WERI-Rb-1 (cell line): ENCODE results near the gene DAAM1.

Source experiments
- DNase-seq: peaks from one replicate; pipeline ENCODE4 v3.0.0-alpha.2; 2020
- H3K27ac ChIP-seq: fragments of 250-450 bp; sonication (Bioruptor Pico); 2 replicates; pipeline ENCODE4 v1.5.1; 2020; ENCODE audit warnings: mild to moderate bottlenecking, moderate library complexity
- H3K27me3 ChIP-seq: fragments of 250-450 bp; sonication (Bioruptor Pico); 2 replicates; pipeline ENCODE4 v1.5.1; 2021; ENCODE audit warnings: mild to moderate bottlenecking, low read depth, moderate library complexity; ENCODE audit not compliant: insufficient read depth, severe bottlenecking
- H3K36me3 ChIP-seq: fragments of 250-450 bp; sonication (Bioruptor Pico); 2 replicates; pipeline ENCODE4 v1.5.1; 2020; ENCODE audit warnings: mild to moderate bottlenecking, moderate library complexity
- H3K4me3 ChIP-seq: 2 replicates; pipeline ENCODE4 v1.5.1; 2011; ENCODE audit warnings: low read depth, mild to moderate bottlenecking, control low read depth, low read length
- H3K9me3 ChIP-seq: fragments of 250-450 bp; sonication (Bioruptor Pico); 2 replicates; pipeline ENCODE4 v1.5.1; 2021; ENCODE audit warnings: mild to moderate bottlenecking, moderate library complexity; ENCODE audit not compliant: severe bottlenecking
- CTCF ChIP-seq: IDR thresholded peaks from 2 replicates; pipeline ENCODE4 v1.5.1; 2011; ENCODE audit warnings: low read depth, mild to moderate bottlenecking, control low read depth, inconsistent platforms, low read length

Gene DAAM1

GRCh38 chr14:59261334-59261733, 72.9 kb downstream of the DAAM1 start:
- Histone ChIP-seq H3K9me3 (no peaks in the 10 kb centered on the region), H3K27me3 (no peaks in the 10 kb centered on the region), H3K27ac (no peak overlapping the region), H3K4me3 (no peak overlapping the region), H3K36me3 (peaks cover 25% of the 10 kb centered on the region)
- TF ChIP-seq CTCF = no peak
- no peak for DNase-seq

GRCh38 chr14:59262717-59263454, 74.4 kb downstream of the DAAM1 start:
- H3K27ac ChIP-seq = no peak overlapping the region
- DNase-seq = no peak

GRCh38 chr14:59265808-59266207, 77.3 kb downstream of the DAAM1 start:
- no peak for DNase-seq
- Histone ChIP-seq H3K36me3 (peaks cover 49% of the 10 kb centered on the region), H3K27me3 (no peaks in the 10 kb centered on the region), H3K9me3 (no peaks in the 10 kb centered on the region), H3K4me3 (no peak overlapping the region), H3K27ac (no peak overlapping the region)
- TF ChIP-seq CTCF = no peak

More at GRCh38 chr14:59262717-59263454, 74.4 kb downstream of the DAAM1 start:
- H3K9me3 ChIP-seq = no peaks in the 10 kb centered on the region
- H3K4me3 ChIP-seq = no peak overlapping the region
- peaks cover 33% of the 10 kb centered on the region for H3K36me3 ChIP-seq
- TF ChIP-seq CTCF = peak; percentile 25; the same call in 1 of the 2 replicates
- H3K27me3 ChIP-seq = no peaks in the 10 kb centered on the region

- no peak overlapping the region for H3K27ac ChIP-seq
- H3K36me3 ChIP-seq = peaks cover 49% of the 10 kb centered on the region
- no peaks in the 10 kb centered on the region for H3K27me3 ChIP-seq
- H3K9me3 ChIP-seq = no peaks in the 10 kb centered on the region
- DNase-seq = no peak
- no peak overlapping the region for H3K4me3 ChIP-seq
- no peak for TF ChIP-seq CTCF
These were observed 78.6 kb downstream of the DAAM1 start for GRCh38 chr14:59267046-59267445.

GRCh38 chr14:59268011-59268410, 79.5 kb downstream of the DAAM1 start:
- Histone ChIP-seq H3K36me3 (peaks cover 49% of the 10 kb centered on the region), H3K9me3 (no peaks in the 10 kb centered on the region), H3K27me3 (no peaks in the 10 kb centered on the region), H3K27ac (no peak overlapping the region), H3K4me3 (no peak overlapping the region)
- TF ChIP-seq CTCF = no peak
- DNase-seq = no peak

- DNase-seq = no peak
- Histone ChIP-seq H3K27ac (no peak overlapping the region), H3K27me3 (no peaks in the 10 kb centered on the region), H3K9me3 (no peaks in the 10 kb centered on the region), H3K36me3 (peaks cover 44% of the 10 kb centered on the region), H3K4me3 (no peak overlapping the region)
- TF ChIP-seq CTCF = no peak
These were observed 80.4 kb downstream of the DAAM1 start for GRCh38 chr14:59268858-59269257.
